HG03442 (cell line): ENCODE data around the gene MMP24.
A peak's percentile ranks its signal among the peaks of the same experiment; 100 is the strongest.
"Not testable (repeated sequence)": the region's sequence is repeated elsewhere in the genome, so short reads cannot be mapped to it uniquely, and the experiment has no call there.

Experiments used
- ATAC-seq: cut with Tn5 transposase; IDR thresholded peaks from one replicate; pipeline ENCODE4 v1.9.1; 2021; ENCODE audit warnings: mild to moderate bottlenecking, moderate library complexity; ENCODE audit not compliant: unreplicated experiment

MMP24 gene

DNA sequence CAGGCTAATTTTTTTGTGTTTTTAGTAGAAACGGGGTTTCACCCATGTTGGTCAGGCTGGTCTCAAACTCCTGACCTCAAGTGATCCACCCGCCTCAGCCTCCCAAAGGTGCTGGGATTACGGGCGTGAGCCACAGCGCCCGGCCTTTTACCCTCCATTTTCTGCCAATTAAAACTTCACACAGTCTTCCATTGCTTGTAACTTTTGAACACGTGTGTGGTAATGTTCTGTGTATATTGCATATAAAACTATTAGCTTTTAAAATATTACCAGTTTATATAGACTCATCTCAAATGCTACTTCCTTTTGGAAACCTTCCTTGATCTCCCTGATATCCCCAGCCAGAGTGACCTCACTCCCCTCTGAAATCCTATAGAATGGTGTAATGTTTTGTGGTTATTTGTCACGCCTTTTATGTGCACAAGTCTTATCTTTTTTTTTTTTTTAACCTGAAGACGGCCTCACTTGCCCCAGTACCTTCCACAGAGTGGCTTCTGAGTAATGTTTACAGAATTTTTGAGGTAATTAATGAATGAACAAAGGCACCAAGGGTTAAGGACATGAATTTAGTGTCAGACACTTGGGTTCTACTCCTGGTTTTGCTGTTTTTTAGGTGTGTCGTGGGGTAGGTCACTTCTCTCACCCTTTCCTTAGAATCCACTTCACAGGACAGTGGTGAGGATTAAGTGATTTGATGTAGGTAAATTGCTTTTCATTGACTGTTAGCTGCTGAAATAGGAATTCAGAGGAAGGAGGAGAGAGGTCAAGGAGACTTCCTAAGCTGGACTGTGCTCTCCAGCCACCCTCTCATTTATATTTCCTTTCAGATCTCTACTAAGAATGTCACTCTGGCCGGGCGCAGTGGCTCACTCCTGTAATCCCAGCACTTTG lies 11.2 kb upstream of the MMP24 start:
- ATAC-seq, result no peak

DNA sequence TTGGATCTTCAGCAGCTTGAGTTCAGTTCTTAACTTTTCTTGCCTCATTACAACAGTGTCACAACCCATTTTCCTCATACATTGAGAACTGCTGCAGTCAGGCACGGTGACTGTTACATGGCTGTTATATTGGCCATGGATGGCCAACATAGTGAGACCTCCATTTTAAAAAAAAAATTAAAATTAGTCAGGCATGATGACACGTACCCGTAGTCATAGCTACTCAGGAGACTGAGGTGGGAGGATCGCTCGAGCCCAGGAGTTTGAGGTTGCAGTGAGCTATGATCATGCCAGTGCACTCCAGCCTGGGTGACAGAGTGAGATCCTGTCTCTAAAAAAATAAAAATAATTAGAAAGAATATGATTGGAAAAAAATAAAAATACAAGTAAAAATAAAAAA lies 9.9 kb upstream of the MMP24 start:
- ATAC-seq, result no peak

DNA sequence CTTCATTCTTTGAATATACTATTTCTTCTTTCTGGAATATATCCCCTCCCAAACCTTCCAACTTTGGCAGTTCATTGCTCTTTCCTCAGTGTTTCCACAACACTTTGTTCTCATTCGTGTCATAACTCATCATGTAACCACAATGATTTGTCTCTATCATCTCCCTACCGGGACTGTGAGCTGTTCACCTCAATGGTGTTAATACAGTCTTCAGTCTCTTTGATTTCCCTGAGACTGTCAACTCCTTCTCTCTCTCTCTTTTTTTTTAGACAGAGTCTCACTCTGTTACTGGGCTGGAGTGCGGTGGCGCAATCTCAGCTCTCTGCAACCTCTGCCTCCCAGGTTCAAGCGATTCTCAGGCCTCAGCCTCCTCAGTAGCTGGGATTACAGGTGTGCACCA lies 2.5 kb upstream of the MMP24 start:
- no peak for ATAC-seq

DNA sequence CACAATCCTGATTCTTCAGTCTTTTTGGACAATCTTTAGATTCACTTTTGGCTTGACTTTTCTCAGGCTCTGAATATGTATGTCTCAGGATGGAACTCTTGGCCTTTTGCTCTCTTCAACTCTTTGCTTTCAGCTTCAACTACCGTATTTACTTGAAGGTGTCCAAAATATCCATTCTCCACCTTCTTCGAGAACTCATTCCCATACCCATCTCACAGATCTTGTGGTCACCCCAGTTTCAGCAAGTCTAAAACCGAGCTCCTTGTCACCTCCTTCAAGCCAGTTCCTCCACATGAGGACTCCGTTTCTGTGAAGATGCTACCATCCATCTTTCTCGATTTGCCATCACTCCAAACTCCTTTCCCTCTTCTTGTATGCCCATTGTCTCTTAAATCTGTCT lies 2.0 kb upstream of the MMP24 start:
- no peak for ATAC-seq

DNA sequence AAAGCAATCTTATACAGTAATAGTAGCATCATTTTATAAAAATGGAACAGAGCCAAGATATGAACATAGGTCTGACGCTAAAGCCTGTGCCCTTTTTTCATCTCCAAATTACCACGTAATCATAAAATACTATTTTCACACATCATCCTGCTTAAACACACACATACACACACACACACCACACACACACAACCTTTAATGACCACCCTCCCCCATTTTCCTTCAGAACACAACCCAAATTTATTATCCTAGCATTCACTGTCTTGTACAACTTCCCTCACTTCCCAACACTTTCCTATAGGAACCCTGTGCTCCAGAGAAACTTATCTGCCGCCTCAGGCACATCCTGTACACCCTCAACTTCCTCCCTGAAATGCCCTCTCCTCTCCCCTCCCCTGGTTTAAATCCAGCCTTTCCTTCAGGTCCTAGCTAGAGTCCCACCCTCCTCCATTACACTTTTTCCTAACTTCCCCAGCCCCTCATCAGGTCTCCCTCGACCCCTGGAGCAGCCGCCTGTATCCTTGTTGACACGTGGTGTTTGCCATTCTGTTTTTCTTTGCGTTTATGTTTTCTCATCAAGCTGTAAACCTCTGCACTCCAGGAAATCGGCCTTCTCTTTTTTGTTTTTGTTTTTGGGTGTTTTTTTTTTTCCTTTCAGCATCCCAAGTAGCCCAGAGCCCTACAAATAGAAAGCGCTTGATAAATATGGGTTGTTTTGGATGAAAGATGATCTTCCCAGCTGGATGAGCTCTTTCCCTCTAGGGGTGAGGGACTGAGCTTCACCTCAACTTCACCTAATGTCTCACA lies 968 bp upstream of the MMP24 start:
- no peak for ATAC-seq

DNA sequence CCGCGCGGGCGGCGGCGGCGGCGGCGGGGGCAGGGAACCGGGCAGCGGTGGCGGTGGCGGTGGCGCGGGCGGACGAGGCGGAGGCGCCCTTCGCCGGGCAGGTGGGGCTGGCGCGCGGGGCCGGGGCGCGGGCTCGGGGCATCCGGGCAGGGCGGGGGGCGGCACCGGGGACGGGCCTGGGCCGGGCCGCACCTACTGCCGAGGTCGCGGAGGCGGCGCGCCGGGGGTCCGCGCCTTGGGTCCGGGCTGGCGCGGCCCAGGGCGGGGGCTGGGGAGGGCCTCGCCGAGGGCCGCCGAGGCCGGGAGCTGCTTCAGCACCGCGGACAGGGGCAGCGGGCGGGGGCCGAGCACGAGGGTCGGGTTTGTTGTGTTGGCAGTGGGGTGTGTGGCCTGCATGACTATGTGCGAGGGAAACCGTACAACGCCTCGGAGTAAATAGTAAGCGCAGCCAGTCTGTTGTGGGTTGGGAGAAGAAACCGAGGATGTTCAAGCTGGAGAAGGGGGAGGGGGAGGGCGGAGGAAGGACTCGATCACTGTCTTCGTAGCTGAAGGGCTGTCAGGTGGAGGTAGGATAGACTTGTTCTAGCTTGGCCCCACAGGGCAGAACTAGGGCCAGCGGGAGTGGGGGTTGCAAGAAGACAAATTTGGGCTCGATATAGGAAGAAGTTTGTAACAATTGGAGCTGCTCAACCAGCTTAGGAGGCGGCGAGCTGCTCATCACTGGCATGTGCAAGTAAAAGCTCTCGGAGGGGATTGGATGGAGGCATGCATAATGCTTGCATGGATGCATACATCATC lies 593 bp downstream of the MMP24 start:
- no peak for ATAC-seq

DNA sequence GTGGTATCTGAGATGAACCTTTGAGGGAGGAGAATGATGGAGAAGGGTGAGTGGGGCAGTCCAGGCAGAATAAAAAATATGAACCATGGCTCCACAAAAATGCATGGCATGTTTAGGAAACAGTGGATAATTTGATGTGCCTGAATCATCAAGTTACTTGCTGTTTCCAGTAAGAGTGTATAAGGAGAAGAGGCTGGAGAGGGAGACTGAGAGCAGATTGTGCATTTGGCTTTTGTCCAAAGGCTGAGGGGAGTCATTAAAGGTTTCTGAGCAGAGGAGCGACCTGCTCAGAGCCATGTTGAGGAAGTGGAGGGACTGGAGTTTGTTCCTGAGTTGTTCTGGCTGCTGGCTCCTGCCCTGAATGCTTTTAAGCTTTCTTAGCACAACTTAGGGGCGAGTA lies 6.1 kb downstream of the MMP24 start:
- ATAC-seq, result no peak

DNA sequence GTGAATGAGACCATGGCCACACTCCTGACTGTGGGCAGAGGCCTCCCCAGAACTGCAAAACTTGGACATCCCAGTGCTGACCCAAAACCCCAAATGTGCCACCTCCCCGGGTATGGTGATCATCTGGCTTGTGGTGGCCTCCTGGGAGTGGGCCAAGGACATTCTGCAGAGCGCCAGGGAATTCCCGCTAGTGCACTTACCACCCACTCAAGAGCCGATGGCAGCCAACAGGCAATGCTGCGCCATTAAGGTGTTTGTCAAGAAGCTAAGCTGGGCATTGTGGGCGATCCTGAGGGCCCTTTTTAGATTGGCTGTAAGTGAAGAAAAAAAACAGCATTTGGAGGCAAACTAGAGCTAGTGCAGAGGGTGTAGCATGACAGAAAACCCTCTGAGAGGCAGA lies 9.4 kb downstream of the MMP24 start:
- ATAC-seq, result no peak

DNA sequence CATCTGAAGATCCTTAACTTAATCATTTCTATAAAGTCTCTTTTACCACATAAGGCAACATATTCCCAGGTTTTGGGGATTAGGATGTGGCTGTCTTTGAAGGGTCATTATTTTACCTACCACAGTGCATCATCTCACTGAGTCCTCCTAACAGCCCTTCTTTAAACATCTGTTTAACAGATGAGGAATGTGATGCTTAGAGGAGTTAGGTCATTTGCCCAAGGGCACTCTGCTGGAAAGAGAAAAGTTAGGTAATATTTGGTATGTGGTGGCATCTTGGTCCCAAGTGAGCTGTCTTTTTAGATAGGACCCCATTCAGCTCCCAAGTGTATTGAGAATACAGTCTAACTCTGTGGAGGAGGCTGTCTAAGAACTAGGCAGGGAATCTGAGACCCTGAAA lies 11.0 kb downstream of the MMP24 start:
- no peak for ATAC-seq

DNA sequence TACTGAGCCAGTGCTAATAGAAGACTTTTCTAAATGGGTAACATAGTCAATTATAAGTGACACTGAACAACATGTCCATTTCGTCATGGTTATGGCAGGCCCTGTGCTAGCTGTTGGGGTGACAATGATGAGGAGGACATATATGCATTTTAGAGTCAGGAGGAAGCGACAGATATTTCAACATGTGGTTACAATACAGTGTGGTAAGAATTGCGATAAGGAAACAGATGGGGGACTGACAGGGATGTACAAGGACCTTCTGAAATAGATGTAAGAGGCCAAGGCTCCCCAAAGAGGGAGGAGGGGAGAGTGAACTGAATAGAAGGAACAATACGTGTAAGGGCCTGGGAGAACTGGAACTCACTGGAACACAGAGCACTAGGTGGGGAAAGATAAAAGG lies 11.7 kb downstream of the MMP24 start:
- no peak for ATAC-seq

DNA sequence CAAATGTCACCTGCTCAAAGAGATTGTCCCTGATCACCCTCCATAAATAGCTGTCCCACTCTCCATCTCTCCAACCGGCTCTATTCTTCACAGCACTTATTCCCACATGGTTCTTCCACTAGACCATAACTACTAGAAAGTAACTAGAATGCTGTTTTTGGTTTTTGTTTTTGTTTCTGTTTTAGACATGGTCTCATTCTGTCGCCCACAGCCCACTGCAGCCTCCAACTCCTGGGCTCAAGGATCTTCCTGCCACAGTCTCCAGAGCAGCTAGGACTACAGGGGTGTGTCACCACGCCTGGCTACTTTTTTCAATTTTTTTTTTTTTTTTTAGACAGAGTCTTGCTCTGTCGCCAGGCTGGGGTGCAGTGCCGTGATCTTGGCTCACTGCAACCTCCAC lies 12.2 kb downstream of the MMP24 start:
- no peak for ATAC-seq

DNA sequence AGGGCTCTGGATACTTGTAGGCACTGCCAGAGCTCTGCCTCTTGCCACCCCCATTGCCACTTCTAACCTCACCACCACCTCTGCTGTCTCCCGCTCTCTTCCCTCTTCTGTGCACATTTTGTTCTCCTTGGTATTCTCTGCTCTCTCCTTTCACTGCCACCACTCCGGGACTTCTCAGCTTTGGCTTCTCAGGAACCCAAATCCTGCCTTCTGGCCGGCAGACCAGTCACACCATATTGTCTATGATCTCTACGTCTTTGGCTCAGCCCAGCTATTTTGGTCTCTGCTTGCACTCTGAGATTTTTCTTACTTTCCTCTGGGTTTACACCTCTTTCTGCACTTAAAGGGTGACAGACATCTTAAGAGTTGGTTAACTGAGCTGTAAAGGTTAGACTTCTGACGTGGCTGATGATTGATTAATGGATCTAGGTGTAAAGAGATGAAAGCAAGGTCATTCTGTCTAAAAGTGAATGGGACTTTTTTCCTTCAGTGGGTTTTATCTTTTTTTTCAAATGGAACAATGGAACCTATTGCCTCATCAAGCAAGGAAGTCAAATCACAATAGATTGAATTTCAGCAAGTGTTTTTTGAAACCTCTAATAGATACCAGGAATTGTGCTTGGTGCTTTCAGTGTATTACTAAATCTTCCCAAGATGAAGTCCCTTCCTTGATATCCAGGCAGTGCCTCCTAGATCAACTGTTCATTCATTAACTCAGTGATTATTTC lies 13.8 kb downstream of the MMP24 start:
- ATAC-seq, result no peak

DNA sequence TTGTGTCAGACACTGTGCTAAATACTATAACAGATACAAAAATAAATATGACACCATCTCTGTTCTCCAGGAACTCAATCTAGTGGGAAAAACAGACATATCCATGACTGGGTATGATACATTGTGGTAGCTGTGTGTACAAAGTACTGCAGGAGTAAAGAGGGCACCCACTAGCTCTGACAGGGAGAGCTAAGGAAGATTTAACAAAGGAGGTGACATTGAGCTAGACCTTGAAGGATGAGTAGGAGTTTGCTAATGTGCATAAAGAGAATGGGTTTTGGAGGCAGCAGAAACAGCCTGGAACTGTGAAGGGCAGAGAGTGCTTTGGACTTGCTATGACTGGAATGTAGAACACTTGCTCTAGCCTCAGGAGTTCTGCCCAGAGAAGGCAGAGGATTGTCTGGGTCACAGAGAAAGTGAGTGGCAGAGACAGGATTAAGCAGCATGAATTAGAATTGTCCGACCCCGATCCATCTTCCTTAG lies 14.4 kb downstream of the MMP24 start:
- no peak for ATAC-seq

DNA sequence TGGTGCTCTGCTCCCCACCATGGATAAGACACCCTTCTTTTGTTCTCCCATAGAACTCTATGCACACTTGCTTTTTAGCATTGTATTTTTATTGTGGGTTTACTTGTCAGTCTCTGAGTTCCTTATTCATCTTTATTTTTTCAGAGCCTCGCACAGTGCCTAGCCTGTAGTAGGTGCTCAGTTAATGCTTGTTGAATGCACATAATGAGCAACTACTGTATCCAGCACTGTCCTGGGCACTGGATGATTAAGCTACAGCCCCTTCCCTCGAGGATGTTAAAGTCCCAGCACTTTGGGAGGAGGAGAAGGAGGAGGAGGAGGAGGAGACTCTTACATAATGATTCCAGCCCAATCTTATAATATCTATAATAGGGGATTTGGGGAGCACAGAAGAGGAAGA lies 16.8 kb downstream of the MMP24 start:
- ATAC-seq, result no peak

DNA sequence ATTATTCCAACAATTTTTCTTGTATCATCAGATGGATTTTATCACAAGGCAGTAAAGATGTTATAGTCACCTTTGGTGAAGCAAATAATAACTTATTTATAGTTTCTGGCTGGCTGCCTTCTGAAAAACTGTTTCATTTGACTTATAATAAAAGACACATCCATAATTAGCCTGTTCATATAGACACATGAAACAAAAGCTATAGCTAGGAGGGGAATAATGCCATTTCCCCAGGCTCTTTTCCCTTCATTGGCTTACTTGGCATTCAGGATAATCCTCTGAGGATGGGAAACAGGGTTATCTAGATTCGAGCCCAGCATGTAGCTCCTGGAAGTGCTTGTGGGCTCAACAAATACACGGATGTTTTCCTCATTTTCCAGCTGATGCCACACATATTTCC lies 17.5 kb downstream of the MMP24 start:
- ATAC-seq, result no peak

DNA sequence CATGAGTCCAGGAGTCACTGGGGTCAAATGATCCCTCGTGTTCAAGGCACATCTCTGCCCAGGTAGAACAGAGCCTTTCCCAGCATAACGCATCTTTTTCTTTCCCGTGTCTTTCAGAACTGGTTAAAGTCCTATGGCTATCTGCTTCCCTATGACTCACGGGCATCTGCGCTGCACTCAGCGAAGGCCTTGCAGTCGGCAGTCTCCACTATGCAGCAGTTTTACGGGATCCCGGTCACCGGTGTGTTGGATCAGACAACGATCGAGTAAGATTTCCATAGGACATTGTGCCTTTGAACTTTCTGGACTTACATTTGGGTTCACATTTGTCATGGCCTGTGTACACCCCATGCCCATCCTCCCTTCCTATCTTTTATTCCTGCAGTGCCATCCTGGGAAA lies 20.2 kb downstream of the MMP24 start:
- ATAC-seq, result no peak

DNA sequence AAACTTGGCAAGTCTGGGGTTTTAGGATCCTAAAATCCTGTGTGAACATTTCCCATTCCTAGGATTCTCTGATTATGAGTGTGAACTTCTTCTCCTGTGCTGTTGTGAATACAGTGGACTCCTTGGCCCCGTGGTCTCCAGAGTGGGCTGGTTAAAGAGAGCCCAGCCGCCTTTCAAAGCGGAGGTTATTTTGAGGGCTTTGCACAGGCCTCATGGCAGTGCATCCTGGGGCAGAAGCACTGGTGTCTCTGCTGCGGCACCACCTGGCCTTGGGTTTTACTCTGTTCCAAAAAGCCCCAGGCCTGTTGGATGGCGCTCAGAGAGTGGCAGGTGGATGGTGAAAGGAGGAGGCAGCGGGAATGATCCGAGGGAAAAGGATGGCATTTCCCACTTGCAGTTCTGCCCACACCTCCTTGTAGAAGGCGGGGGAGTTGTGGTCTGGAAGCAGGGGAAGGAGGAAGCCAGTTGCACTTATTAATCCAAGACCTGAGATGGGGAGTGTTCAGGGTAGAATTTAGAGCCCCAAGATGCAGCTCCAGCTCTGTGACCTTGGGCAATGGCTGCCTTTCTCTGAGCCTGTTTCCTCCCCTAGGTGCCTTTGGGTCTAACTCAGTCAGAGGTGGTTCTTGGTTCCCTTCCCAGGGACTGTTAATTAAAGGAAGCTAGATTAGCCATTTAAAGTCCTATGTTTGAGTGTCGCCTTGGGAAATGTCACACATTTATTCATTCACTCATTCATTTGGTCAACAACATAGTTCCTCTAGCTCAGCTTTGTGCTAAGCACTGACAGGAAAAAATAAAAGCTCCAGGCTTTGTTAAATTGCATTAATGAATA lies 22.4 kb downstream of the MMP24 start:
- no peak for ATAC-seq

DNA sequence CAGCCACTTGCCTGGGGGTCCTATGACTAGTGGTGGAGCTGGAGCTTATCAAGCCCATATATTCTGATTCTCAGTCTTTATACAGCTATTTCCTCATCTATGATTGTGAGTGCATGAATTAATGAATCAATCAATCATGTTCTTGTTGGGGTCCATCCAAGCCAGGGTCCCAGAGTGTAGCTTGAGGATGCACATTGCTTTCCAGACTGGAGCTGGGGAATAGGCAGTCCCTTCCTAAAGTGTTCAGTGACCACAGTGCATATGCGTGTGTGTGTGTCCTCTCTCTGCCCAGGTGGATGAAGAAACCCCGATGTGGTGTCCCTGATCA lies 25.1 kb downstream of the MMP24 start:
- no peak for ATAC-seq

DNA sequence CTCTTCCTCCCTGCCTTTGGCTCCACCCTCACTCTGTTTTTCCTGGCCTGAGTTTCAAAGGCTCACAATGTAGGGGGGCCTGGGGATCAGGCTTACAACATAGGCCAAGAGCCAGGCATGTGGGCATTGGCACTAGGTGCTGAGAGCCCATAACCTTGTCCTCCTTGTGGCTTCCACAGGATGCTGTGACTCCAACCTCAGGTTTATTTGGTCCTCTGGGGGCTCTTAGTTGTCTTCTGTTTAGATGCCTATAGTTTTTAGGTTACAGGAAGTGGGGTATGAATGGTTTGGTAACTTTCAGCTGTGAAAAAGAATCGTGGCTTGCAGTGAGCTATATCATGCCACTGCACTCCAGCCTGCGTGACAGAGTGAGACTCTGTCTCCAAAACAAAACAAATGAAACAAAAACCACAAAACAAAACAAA lies 25.6 kb downstream of the MMP24 start:
- ATAC-seq, result peak; percentile 64

DNA sequence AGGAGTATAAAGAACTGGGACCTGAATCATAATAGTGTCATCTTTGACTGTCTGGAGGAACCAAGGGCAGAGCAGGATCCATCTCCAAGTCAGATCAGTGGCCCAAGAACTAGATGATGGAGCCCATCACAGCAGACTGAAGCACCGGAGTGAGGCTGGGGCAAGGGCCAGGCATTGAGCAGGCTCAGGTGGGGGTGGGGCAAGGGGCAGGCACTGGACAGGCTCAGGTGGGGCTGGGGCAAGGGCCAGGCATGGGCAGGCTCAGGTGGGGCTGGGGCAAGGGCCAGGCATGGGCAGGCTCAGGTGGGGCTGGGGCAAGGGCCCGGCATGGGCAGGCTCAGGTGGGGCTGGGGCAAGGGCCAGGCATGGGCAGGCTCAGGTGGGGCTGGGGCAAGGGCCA lies 26.1 kb downstream of the MMP24 start:
- ATAC-seq, result not testable (repeated sequence)
